Measurements from ENCODE around the gene SIK3. TPM values are rescaled to one million over a fixed set of nuclear protein-coding genes. Genes with fewer than 3 reads are reported as not detected.
A peak's percentile ranks its signal among the peaks of the same experiment; 100 is the strongest.

Gene SIK3
- total and polyA plus RNA-seq, 3 experiments from 2014 or later, result 33.9 to 48.7 (median 42.8) TPM

DNA sequence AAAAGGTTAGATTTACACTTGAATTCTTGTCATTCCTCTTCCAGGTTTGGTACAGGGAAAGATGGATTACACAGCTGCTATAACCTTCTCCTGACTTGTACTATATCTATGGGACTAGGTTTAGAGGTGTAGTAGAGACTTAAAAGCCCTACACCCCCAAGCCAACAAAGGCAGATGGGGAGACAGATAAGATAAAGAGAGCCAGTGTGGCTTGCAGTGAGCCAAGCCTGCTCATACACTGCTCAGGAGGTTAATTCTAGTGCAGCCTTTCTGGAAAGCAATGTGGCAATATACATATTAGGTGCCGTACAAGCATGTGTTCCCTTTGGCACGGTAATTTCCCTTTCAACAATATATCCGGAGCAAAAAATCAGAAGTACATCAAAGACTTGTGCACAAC lies 10.8 kb downstream of the SIK3 start:
- Mint-ChIP-seq H3K36me3 (peaks cover 5 to 40% (median 11%) of the 10 kb centered on the region in 3 donors), H3K4me1 (peaks cover 75 to 88% (median 88%) of the 10 kb centered on the region in 3 donors), H3K9me3 (peaks cover 0 to 6% (median 0%) of the 10 kb centered on the region in 5 donors), H3K27ac (peak overlapping the region in 7 of 8 donors; percentile 4 to 58 (median 16)), H3K4me3 (peak overlapping the region in 4 of 7 donors; percentile 14 to 67 (median 30)), H3K27me3 (peaks cover 0 to 3% of the 10 kb centered on the region in 2 donors)
- H3K27me3 ChIP-seq (ENCODE audit: insufficient read depth, low read length, poor library complexity, severe bottlenecking), result no peaks in the 10 kb centered on the region
- peaks cover 29% of the 10 kb centered on the region for H3K4me1 ChIP-seq (ENCODE audit: insufficient read depth, low read length)
- H3K9me3 ChIP-seq (ENCODE audit: low read length), result no peaks in the 10 kb centered on the region
- ChIA-PET CTCF (no interaction called here), POLR2A (interaction anchor here (0.6 kb wide), 1 partner anchor 287 kb away, joined by 14 read pairs; no protein-coding TSS in a partner anchor)
- H3K4me3 ChIP-seq (ENCODE audit: low read length), result no peak overlapping the region
- no peaks in the 10 kb centered on the region for H3K36me3 ChIP-seq (ENCODE audit: insufficient read depth, low read length)
- DNase-seq, result no peak
- no peak overlapping the region for H3K27ac ChIP-seq (ENCODE audit: low read depth, low read length)

DNA sequence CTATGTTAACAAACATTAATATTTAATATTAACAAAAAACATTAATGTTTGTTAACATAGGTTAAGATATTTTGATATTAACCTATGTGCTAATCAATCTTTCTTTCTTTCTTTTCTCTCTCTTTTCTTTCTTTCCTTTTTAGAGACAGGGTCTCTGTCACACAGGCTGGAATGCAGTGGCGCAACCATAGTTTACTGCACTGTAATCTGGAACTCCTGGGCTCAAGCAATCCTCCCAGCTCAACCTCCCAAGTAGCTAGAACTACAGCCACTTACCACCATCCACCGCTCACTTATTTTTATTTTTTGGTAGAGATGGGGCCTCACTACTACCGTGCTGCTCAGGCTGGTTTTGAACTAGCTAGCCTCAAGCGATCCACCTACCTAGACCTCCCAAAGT lies 13.2 kb downstream of the SIK3 start:
- H3K4me3 ChIP-seq (ENCODE audit: low read length), result no peak overlapping the region
- Mint-ChIP-seq H3K27ac (peak overlapping the region in 2 of 8 donors; percentile 18 to 19), H3K9me3 (no peaks in the 10 kb centered on the region), H3K4me3 (peak overlapping the region in 1 of 7 donors; percentile 46), H3K27me3 (peaks cover 0 to 3% of the 10 kb centered on the region in 2 donors), H3K36me3 (peaks cover 0 to 35% (median 7%) of the 10 kb centered on the region in 3 donors), H3K4me1 (peaks cover 70 to 91% (median 86%) of the 10 kb centered on the region in 3 donors)
- ChIA-PET POLR2A (no interaction called here), CTCF (interaction anchor here (1.1 kb wide), 1 partner anchor 21 kb away, joined by 3 read pairs; no protein-coding TSS in a partner anchor)
- no peaks in the 10 kb centered on the region for H3K36me3 ChIP-seq (ENCODE audit: insufficient read depth, low read length)
- no peaks in the 10 kb centered on the region for H3K27me3 ChIP-seq (ENCODE audit: insufficient read depth, low read length, poor library complexity, severe bottlenecking)
- H3K4me1 ChIP-seq (ENCODE audit: insufficient read depth, low read length), result peaks cover 24% of the 10 kb centered on the region
- no peak overlapping the region for H3K27ac ChIP-seq (ENCODE audit: low read depth, low read length)
- DNase-seq, result no peak
- no peaks in the 10 kb centered on the region for H3K9me3 ChIP-seq (ENCODE audit: low read length)

DNA sequence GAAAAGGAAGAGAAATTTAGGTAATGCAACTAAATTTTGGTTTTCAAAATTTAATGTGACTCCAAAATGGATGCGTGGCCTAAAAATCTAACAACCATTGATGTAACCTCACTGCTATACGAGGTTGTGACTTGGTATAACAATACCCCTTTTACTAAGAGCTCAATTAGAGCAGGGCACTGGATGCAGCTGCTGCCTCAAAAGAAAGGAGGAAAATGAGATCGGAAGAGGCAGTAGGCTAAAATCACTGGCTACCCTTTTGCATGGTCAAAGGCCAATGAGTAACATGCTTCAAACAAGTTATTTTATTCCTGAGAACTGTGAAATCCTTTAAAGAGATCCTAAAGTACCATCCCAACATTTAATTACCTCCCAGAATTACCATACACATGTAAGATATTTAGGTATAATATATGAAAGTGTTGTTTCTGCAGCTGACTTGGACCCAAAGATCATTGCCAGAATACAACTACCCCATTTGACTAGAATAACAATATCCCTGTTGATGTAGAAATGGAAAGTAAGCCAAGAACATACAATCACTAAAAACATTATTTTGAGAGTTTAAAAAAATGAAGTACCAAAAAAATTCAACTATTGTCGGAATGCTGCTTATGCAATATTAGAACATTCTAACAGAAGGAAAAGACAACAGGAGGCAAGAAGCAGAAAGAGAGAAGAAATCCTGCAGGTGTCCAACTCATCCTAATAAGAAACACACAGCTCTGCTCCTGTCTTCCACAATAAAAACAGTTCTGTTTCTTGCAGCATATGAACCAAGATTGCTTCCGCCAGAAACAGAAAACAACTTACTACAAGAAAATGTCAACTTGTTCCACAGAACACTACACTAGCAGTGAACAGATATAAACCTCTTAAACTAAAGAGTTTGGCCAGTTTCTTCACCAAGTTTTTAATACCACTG lies 15.0 kb downstream of the SIK3 start:
- Mint-ChIP-seq H3K4me1 (peaks cover 67 to 92% (median 85%) of the 10 kb centered on the region in 3 donors), H3K36me3 (peaks cover 0 to 31% (median 3%) of the 10 kb centered on the region in 3 donors)
- CTCF ChIA-PET, result interaction anchor here (1.1 to 1.6 kb wide), 2 partner anchors 9 kb away, joined by 3 to 5 read pairs; no protein-coding TSS in a partner anchor

DNA sequence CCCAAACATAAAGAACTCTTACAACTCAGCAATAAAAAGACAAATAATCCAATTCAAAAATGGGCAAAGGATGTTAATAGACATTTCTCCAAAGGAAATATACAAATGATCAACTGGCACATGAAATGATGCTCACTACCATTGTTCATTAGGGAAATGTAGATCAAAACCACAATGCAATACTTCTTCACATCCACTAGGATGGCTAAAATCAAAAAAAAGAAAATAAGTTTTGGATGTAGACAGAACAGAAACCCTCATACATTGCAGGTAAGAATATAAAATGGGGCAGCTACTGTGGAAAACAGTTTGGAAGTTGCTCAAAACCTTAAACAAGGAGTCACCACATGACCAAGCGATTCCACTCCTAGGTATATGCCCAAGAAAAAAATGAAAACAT lies 16.3 kb downstream of the SIK3 start:
- ChIA-PET POLR2A (no interaction called here), CTCF (no interaction called here)
- Mint-ChIP-seq H3K9me3 (no peaks in the 10 kb centered on the region), H3K4me3 (peak overlapping the region in 1 of 7 donors; percentile 0), H3K27ac (no peak overlapping the region), H3K4me1 (peaks cover 66 to 93% (median 85%) of the 10 kb centered on the region in 3 donors), H3K36me3 (peaks cover 0 to 30% (median 3%) of the 10 kb centered on the region in 3 donors), H3K27me3 (peaks cover 0 to 3% of the 10 kb centered on the region in 2 donors)
- no peaks in the 10 kb centered on the region for H3K36me3 ChIP-seq (ENCODE audit: insufficient read depth, low read length)
- no peaks in the 10 kb centered on the region for H3K27me3 ChIP-seq (ENCODE audit: insufficient read depth, low read length, poor library complexity, severe bottlenecking)
- DNase-seq, result no peak
- H3K4me1 ChIP-seq (ENCODE audit: insufficient read depth, low read length), result peaks cover 33% of the 10 kb centered on the region
- no peak overlapping the region for H3K27ac ChIP-seq (ENCODE audit: low read depth, low read length)
- no peak overlapping the region for H3K4me3 ChIP-seq (ENCODE audit: low read length)
- no peaks in the 10 kb centered on the region for H3K9me3 ChIP-seq (ENCODE audit: low read length)

More for the DNA sequence above, 15.0 kb downstream of the SIK3 start:
- Histone ChIP-seq H3K36me3 (ENCODE audit: insufficient read depth, low read length) (no peaks in the 10 kb centered on the region), H3K27me3 (ENCODE audit: insufficient read depth, low read length, poor library complexity, severe bottlenecking) (no peaks in the 10 kb centered on the region), H3K4me3 (ENCODE audit: low read length) (no peak overlapping the region), H3K9me3 (ENCODE audit: low read length) (no peaks in the 10 kb centered on the region), H3K4me1 (ENCODE audit: insufficient read depth, low read length) (peaks cover 32% of the 10 kb centered on the region), H3K27ac (ENCODE audit: low read depth, low read length) (no peak overlapping the region)
- H3K9me3 Mint-ChIP-seq, result no peaks in the 10 kb centered on the region
- POLR2A ChIA-PET, result interaction anchor here (0.5 kb wide), 1 partner anchor 199 kb away, joined by 4 read pairs; no protein-coding TSS in a partner anchor
- H3K4me3 Mint-ChIP-seq, result peak overlapping the region in 4 of 7 donors; percentile 6 to 47 (median 28)
- H3K27me3 Mint-ChIP-seq, result peaks cover 0 to 3% of the 10 kb centered on the region in 2 donors
- DNase-seq, result no peak
- H3K27ac Mint-ChIP-seq, result peak overlapping the region in 2 of 8 donors; percentile 7 to 29

- Histone ChIP-seq H3K4me1 (ENCODE audit: insufficient read depth, low read length) (peaks cover 34% of the 10 kb centered on the region), H3K36me3 (ENCODE audit: insufficient read depth, low read length) (no peaks in the 10 kb centered on the region), H3K27ac (ENCODE audit: low read depth, low read length) (no peak overlapping the region), H3K4me3 (ENCODE audit: low read length) (no peak overlapping the region), H3K27me3 (ENCODE audit: insufficient read depth, low read length, poor library complexity, severe bottlenecking) (no peaks in the 10 kb centered on the region), H3K9me3 (ENCODE audit: low read length) (no peaks in the 10 kb centered on the region)
- ChIA-PET CTCF (no interaction called here), POLR2A (no interaction called here)
- H3K4me3 Mint-ChIP-seq, result no peak overlapping the region
- H3K27ac Mint-ChIP-seq, result no peak overlapping the region
- H3K4me1 Mint-ChIP-seq, result peaks cover 62 to 88% (median 81%) of the 10 kb centered on the region in 3 donors
- no peak for DNase-seq
- peaks cover 0 to 6% of the 10 kb centered on the region in 2 donors for H3K27me3 Mint-ChIP-seq
- H3K9me3 Mint-ChIP-seq, result no peaks in the 10 kb centered on the region
- H3K36me3 Mint-ChIP-seq, result peaks cover 0 to 23% (median 3%) of the 10 kb centered on the region in 3 donors
These were observed 17.9 kb downstream of the SIK3 start for GRCh38 chr11:117080370-117080769.

DNA sequence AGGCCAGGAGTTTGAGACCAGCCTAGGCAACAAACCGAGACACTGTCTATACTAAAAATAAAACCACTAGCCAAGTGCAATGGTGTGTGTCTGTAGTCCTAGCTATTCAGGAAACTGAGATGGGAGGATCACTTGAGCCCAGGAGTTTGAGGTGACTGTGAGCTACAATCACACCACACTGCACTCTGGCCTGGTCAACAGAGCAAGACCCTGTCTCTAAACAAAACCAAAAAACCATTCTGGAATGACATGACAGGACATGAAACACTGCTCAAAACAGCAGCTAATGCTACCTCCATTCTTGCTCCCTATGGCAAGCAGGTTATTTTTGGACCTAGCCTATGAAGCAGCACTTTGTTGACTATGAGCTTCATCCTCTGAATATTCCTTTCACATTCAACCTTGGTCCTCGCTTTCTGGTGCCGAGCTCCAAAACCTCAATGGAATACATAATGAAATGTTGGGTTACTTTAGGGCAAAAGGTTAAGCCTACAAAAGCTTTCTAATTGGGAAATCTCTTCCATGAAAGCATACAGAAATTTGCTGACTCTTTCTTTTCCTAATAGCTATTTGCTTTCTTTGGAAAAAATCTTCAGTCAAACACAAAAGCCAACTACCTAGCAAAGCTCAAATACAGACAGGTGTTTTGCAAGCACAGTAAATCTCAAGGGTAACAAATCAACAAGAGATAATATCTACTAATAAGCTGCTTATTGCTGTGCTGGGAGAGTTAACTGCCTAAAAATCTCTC lies 21.1 kb downstream of the SIK3 start:
- Histone ChIP-seq H3K27ac (ENCODE audit: low read depth, low read length) (no peak overlapping the region), H3K9me3 (ENCODE audit: low read length) (no peaks in the 10 kb centered on the region), H3K36me3 (ENCODE audit: insufficient read depth, low read length) (no peaks in the 10 kb centered on the region), H3K4me3 (ENCODE audit: low read length) (no peak overlapping the region), H3K27me3 (ENCODE audit: insufficient read depth, low read length, poor library complexity, severe bottlenecking) (no peaks in the 10 kb centered on the region), H3K4me1 (ENCODE audit: insufficient read depth, low read length) (peaks cover 47% of the 10 kb centered on the region)
- no peaks in the 10 kb centered on the region for H3K9me3 Mint-ChIP-seq
- H3K4me3 Mint-ChIP-seq, result peak overlapping the region in 1 of 7 donors; percentile 61
- peaks cover 59 to 84% (median 76%) of the 10 kb centered on the region in 3 donors for H3K4me1 Mint-ChIP-seq
- ChIA-PET CTCF (interaction anchor here (0.9 to 1.6 kb wide), 9 partner anchors 18 to 222 kb away, joined by 3 to 6 read pairs (median 3); no protein-coding TSS in a partner anchor), POLR2A (no interaction called here)
- H3K27me3 Mint-ChIP-seq, result peaks cover 0 to 6% of the 10 kb centered on the region in 2 donors
- H3K36me3 Mint-ChIP-seq, result peaks cover 0 to 12% (median 3%) of the 10 kb centered on the region in 3 donors
- no peak for DNase-seq
- H3K27ac Mint-ChIP-seq, result peak overlapping the region in 2 of 8 donors; percentile 21 to 73

- Histone ChIP-seq H3K27ac (ENCODE audit: low read depth, low read length) (no peak overlapping the region), H3K36me3 (ENCODE audit: insufficient read depth, low read length) (no peaks in the 10 kb centered on the region), H3K4me1 (ENCODE audit: insufficient read depth, low read length) (peaks cover 43% of the 10 kb centered on the region), H3K27me3 (ENCODE audit: insufficient read depth, low read length, poor library complexity, severe bottlenecking) (no peaks in the 10 kb centered on the region), H3K9me3 (ENCODE audit: low read length) (no peaks in the 10 kb centered on the region), H3K4me3 (ENCODE audit: low read length) (no peak overlapping the region)
- peaks cover 0 to 3% of the 10 kb centered on the region in 2 donors for H3K27me3 Mint-ChIP-seq
- peak overlapping the region in 1 of 7 donors; percentile 17 for H3K4me3 Mint-ChIP-seq
- no peaks in the 10 kb centered on the region for H3K9me3 Mint-ChIP-seq
- H3K27ac Mint-ChIP-seq, result peak overlapping the region in 3 of 8 donors; percentile 2 to 40 (median 11)
- peaks cover 0 to 7% (median 3%) of the 10 kb centered on the region in 3 donors for H3K36me3 Mint-ChIP-seq
- CTCF ChIA-PET, result interaction anchor here (1.7 kb wide), 1 partner anchor 195 kb away, joined by 4 read pairs; no protein-coding TSS in a partner anchor
- peaks cover 52 to 77% (median 71%) of the 10 kb centered on the region in 3 donors for H3K4me1 Mint-ChIP-seq
- POLR2A ChIA-PET, result interaction anchor here (0.6 kb wide), 1 partner anchor 26 kb away, joined by 3 read pairs; no protein-coding TSS in a partner anchor
- no peak for DNase-seq
These were observed 23.0 kb downstream of the SIK3 start for GRCh38 chr11:117075186-117075585.

Measured in CD8-positive, alpha-beta memory T cell (primary cell).